M059J (cell line): Measurements from ENCODE around the gene EDNRA. TPM values are rescaled to one million over a fixed set of nuclear protein-coding genes. Genes with fewer than 3 reads are reported as not detected.

Experiments
- DNase-seq: peaks from one replicate; pipeline ENCODE4 v3.0.0-alpha.2; 2012; ENCODE audit warnings: low read depth
- total RNA-seq: library from RNA; depleted of rRNA; stranded (reverse); fragments of >200 nt; shearing (Covaris generic); gene quantifications from 2 replicates; pipeline ENCODE4 v1.2.3, GENCODE V29; 2014

Gene EDNRA
- total RNA-seq, 1 experiment from 2014 or later: 6.5 TPM

- peak; percentile 69 for DNase-seq
Measured at GRCh38 chr4:147542229-147542990, 61.5 kb downstream of the EDNRA start.

GRCh38 chr4:147543034-147543433, 62.1 kb downstream of the EDNRA start:
- peak; percentile 73 for DNase-seq

- peak; percentile 93 for DNase-seq
Measured at GRCh38 chr4:147546349-147546748, 65.5 kb downstream of the EDNRA start.

- peak; percentile 83 for DNase-seq
Measured at GRCh38 chr4:147547314-147548056, 66.6 kb downstream of the EDNRA start.

- DNase-seq: no peak
Measured at GRCh38 chr4:147548256-147548655, 67.4 kb downstream of the EDNRA start.

- peak; percentile 69 for DNase-seq
Measured at GRCh38 chr4:147550626-147551246, 69.8 kb downstream of the EDNRA start.

GRCh38 chr4:147560625-147561024, 79.7 kb downstream of the EDNRA start:
- no peak for DNase-seq

GRCh38 chr4:147566762-147567161, 85.9 kb downstream of the EDNRA start:
- DNase-seq: no peak

- no peak for DNase-seq
Measured at GRCh38 chr4:147567276-147567675, 86.4 kb downstream of the EDNRA start.

GRCh38 chr4:147570616-147571015, 89.7 kb downstream of the EDNRA start:
- DNase-seq: no peak

- DNase-seq: peak; percentile 34
Measured at GRCh38 chr4:147571036-147571770, 90.3 kb downstream of the EDNRA start.

- no peak for DNase-seq
Measured at GRCh38 chr4:147576084-147576483, 95.2 kb downstream of the EDNRA start.

- peak; percentile 98 for DNase-seq
Measured at GRCh38 chr4:147578051-147578476, 97.2 kb downstream of the EDNRA start.

- no peak for DNase-seq
Measured at GRCh38 chr4:147578593-147578992, 97.7 kb downstream of the EDNRA start.

GRCh38 chr4:147580396-147580795, 99.5 kb downstream of the EDNRA start:
- DNase-seq: peak; percentile 44

- peak; percentile 37 for DNase-seq
Measured at GRCh38 chr4:147581606-147582350, 100.9 kb downstream of the EDNRA start.

- DNase-seq: no peak
Measured at GRCh38 chr4:147582386-147583060, 101.6 kb downstream of the EDNRA start.

GRCh38 chr4:147583876-147584275, 103.0 kb downstream of the EDNRA start:
- no peak for DNase-seq

- no peak for DNase-seq
Measured at GRCh38 chr4:147586032-147586431, 105.1 kb downstream of the EDNRA start.

- no peak for DNase-seq
Measured at GRCh38 chr4:147586637-147587036, 105.7 kb downstream of the EDNRA start.

GRCh38 chr4:147587041-147587440, 106.1 kb downstream of the EDNRA start:
- no peak for DNase-seq
